SK-N-SH (cell line): ENCODE results near the gene KLHL22. TPM values are rescaled to one million over a fixed set of nuclear protein-coding genes. Genes with fewer than 3 reads are reported as not detected.

ENCODE experiments used
- CHD2 ChIP-seq: fragments of 150-350 bp; IDR thresholded peaks from 2 replicates; pipeline ENCODE4 v1.6.1; 2018; ENCODE audit warnings: low read length; ENCODE audit not compliant: partially characterized antibody
- EP300 ChIP-seq, 2 experiments: IDR thresholded peaks; 2 replicates each; pipeline versions ENCODE4 v1.4.0 to v1.6.1; 2012; ENCODE audit warnings: borderline replicate concordance in 1 of 2, low read depth in 1 of 2, low read length in 1 of 2
- FOSL2 ChIP-seq: IDR thresholded peaks from 2 replicates; pipeline ENCODE4 v1.4.0; 2012; ENCODE audit warnings: low read depth, mild to moderate bottlenecking, moderate library complexity, borderline replicate concordance
- FOXM1 ChIP-seq: IDR thresholded peaks from 2 replicates; pipeline ENCODE4 v1.4.0; 2012; ENCODE audit warnings: low read depth, mild to moderate bottlenecking
- GABPA ChIP-seq: IDR thresholded peaks from 2 replicates; pipeline ENCODE4 v1.4.0; 2012; ENCODE audit warnings: low read depth, mild to moderate bottlenecking
- GATA2 ChIP-seq: sonication (generic); formaldehyde crosslinking; IDR thresholded peaks from 2 replicates; pipeline ENCODE4 v1.5.0; 2020; ENCODE audit warnings: mild to moderate bottlenecking, missing genetic modification reagents
- IRF3 ChIP-seq: fragments of 150-350 bp; IDR thresholded peaks from 2 replicates; pipeline ENCODE4 v1.6.1; 2016; ENCODE audit warnings: mild to moderate bottlenecking, low read depth, low read length
- JUND ChIP-seq: IDR thresholded peaks from 2 replicates; pipeline ENCODE4 v1.4.0; 2012
- MAX ChIP-seq: IDR thresholded peaks from 2 replicates; pipeline ENCODE4 v1.4.0; 2012; ENCODE audit warnings: low read depth
- MEF2A ChIP-seq: IDR thresholded peaks from 2 replicates; pipeline ENCODE4 v1.4.0; 2012; ENCODE audit warnings: low read depth, borderline replicate concordance
- NRF1 ChIP-seq: IDR thresholded peaks from 2 replicates; pipeline ENCODE4 v1.6.1; 2012; ENCODE audit warnings: low read depth, mild to moderate bottlenecking, low read length
- RCOR1 ChIP-seq: fragments of 150-350 bp; IDR thresholded peaks from 2 replicates; pipeline ENCODE4 v1.6.1; 2017; ENCODE audit warnings: antibody characterized with exemption, low read length
- RFX5 ChIP-seq: IDR thresholded peaks from 2 replicates; pipeline ENCODE4 v1.6.1; 2012; ENCODE audit warnings: mild to moderate bottlenecking, improper control_type of control experiment, low read length
- RXRA ChIP-seq: IDR thresholded peaks from 2 replicates; pipeline ENCODE4 v1.4.0; 2012; ENCODE audit warnings: low read depth, mild to moderate bottlenecking, borderline replicate concordance
- SIN3A ChIP-seq: IDR thresholded peaks from 2 replicates; pipeline ENCODE4 v1.6.1; 2012; ENCODE audit warnings: low read depth, mild to moderate bottlenecking, low read length, moderate library complexity, borderline replicate concordance
- SMC3 ChIP-seq: IDR thresholded peaks from 2 replicates; pipeline ENCODE4 v1.6.1; 2012; ENCODE audit warnings: low read depth, low read length, improper control_type of control experiment
- TCF12 ChIP-seq: IDR thresholded peaks from 2 replicates; pipeline ENCODE4 v1.4.0; 2012
- TEAD4 ChIP-seq: IDR thresholded peaks from 2 replicates; pipeline ENCODE4 v1.4.0; 2012; ENCODE audit warnings: mild to moderate bottlenecking, borderline replicate concordance; ENCODE audit not compliant: insufficient read depth
- YY1 ChIP-seq: IDR thresholded peaks from 2 replicates; pipeline ENCODE4 v1.4.0; 2012; ENCODE audit warnings: low read depth, mild to moderate bottlenecking
- ZBTB33 ChIP-seq: IDR thresholded peaks from 2 replicates; pipeline ENCODE4 v1.4.0; 2012; ENCODE audit warnings: low read depth, borderline replicate concordance
- polyA plus RNA-seq, 3 experiments: library from polyadenylated mRNA; depleted of rRNA; stranded (reverse); fragments of >200 nt; gene quantifications; 2 replicates each; pipeline ENCODE4 v1.2.3, GENCODE V29; 2012
- TF ChIP-seq, protein P1 (sequence below): IDR thresholded peaks from 2 replicates; pipeline ENCODE4 v1.6.1; 2012; ENCODE audit warnings: mild to moderate bottlenecking, low read depth, low read length, moderate library complexity
- TF ChIP-seq, protein P2 (sequence below): fragments of 200-600 bp; sonication (generic); IDR thresholded peaks from 2 replicates; pipeline ENCODE4 v1.6.1; 2017; ENCODE audit warnings: antibody characterized with exemption, mild to moderate bottlenecking, moderate library complexity

Gene KLHL22
- polyA plus RNA-seq, 1 of the 3 experiments (the other 2 are of a cell fraction) = 26.5 TPM

GRCh38 chr22:20423008-20423905, 72.3 kb downstream of the KLHL22 start (continued):
- TF ChIP-seq, protein P1, sequence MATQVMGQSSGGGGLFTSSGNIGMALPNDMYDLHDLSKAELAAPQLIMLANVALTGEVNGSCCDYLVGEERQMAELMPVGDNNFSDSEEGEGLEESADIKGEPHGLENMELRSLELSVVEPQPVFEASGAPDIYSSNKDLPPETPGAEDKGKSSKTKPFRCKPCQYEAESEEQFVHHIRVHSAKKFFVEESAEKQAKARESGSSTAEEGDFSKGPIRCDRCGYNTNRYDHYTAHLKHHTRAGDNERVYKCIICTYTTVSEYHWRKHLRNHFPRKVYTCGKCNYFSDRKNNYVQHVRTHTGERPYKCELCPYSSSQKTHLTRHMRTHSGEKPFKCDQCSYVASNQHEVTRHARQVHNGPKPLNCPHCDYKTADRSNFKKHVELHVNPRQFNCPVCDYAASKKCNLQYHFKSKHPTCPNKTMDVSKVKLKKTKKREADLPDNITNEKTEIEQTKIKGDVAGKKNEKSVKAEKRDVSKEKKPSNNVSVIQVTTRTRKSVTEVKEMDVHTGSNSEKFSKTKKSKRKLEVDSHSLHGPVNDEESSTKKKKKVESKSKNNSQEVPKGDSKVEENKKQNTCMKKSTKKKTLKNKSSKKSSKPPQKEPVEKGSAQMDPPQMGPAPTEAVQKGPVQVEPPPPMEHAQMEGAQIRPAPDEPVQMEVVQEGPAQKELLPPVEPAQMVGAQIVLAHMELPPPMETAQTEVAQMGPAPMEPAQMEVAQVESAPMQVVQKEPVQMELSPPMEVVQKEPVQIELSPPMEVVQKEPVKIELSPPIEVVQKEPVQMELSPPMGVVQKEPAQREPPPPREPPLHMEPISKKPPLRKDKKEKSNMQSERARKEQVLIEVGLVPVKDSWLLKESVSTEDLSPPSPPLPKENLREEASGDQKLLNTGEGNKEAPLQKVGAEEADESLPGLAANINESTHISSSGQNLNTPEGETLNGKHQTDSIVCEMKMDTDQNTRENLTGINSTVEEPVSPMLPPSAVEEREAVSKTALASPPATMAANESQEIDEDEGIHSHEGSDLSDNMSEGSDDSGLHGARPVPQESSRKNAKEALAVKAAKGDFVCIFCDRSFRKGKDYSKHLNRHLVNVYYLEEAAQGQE = no peak
- TF ChIP-seq TCF12 (peak; percentile 61), SIN3A (peak; percentile 75; the same call in 1 of the 2 replicates), CHD2 (peak; percentile 65), MAX (peak; percentile 86), RFX5 (no peak), YY1 (no peak), SMC3 (no peak), EP300 (IDR thresholded peaks at IDR 0.05; ENCODE audit: borderline replicate concordance in 1 of 2, low read depth in 1 of 2, low read length in 1 of 2) (peak in 1 of 2 experiments; percentile 41; a peak in 1 of 4 replicates), NRF1 (no peak), FOSL2 (no peak), JUND (no peak), ZBTB33 (peak; percentile 41; the same call in 1 of the 2 replicates), TEAD4 (0 out of 2 replicates have a peak, but pooled peaks have one; percentile 9), RCOR1 (peak; percentile 54), FOXM1 (no peak), IRF3 (no peak), GABPA (no peak), MEF2A (no peak), RXRA (no peak), GATA2 (CRISPR knock-in tag) (no peak)
- TF ChIP-seq, protein P2, sequence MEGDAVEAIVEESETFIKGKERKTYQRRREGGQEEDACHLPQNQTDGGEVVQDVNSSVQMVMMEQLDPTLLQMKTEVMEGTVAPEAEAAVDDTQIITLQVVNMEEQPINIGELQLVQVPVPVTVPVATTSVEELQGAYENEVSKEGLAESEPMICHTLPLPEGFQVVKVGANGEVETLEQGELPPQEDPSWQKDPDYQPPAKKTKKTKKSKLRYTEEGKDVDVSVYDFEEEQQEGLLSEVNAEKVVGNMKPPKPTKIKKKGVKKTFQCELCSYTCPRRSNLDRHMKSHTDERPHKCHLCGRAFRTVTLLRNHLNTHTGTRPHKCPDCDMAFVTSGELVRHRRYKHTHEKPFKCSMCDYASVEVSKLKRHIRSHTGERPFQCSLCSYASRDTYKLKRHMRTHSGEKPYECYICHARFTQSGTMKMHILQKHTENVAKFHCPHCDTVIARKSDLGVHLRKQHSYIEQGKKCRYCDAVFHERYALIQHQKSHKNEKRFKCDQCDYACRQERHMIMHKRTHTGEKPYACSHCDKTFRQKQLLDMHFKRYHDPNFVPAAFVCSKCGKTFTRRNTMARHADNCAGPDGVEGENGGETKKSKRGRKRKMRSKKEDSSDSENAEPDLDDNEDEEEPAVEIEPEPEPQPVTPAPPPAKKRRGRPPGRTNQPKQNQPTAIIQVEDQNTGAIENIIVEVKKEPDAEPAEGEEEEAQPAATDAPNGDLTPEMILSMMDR = no peak
